ENCODE results near the gene ASMT.

- TF ChIP-seq EGR1 (IDR thresholded peaks at IDR 0.05; ENCODE audit: low read depth), result no peak
- TF ChIP-seq CTCF (IDR thresholded peaks at IDR 0.05 in 2 of 3, conservative IDR thresholded peaks at IDR 0.05 in 1 of 3; ENCODE audit: borderline replicate concordance in 1 of 3, insufficient read depth in 1 of 3, low read depth in 2 of 3, low read length in 2 of 3), result no peak
- no peak for TF ChIP-seq MAX (IDR thresholded peaks at IDR 0.05)
- TF ChIP-seq ELF1 (IDR thresholded peaks at IDR 0.05; ENCODE audit: borderline replicate concordance, low read depth), result no peak
- no peak for TF ChIP-seq ATF3 (IDR thresholded peaks at IDR 0.05)
- no peak for TF ChIP-seq EZH2 (IDR thresholded peaks at IDR 0.05)
- no peak for TF ChIP-seq POLR2A (IDR thresholded peaks at IDR 0.05; ENCODE audit: borderline replicate concordance, extremely low read depth, insufficient read depth, insufficient read length)
- TF ChIP-seq ZNF274 (IDR thresholded peaks at IDR 0.05; ENCODE audit: low read depth, low read length), result no peak
- no peak for TF ChIP-seq FOSL1 (IDR thresholded peaks at IDR 0.05; ENCODE audit: low read depth)
- no peak for TF ChIP-seq REST (IDR thresholded peaks at IDR 0.05; ENCODE audit: low read depth)
- TF ChIP-seq SP1 (IDR thresholded peaks at IDR 0.05; ENCODE audit: low read depth), result no peak
- TF ChIP-seq POLR2AphosphoS5 (IDR thresholded peaks at IDR 0.05; ENCODE audit: low read depth, low read length), result no peak
Measured at GRCh38 chrX:1599791-1600405, 15.0 kb upstream of the ASMT start.
